Measurements from ENCODE around the gene TEAD1.

TEAD1 gene

GRCh38 chr11:12918667-12919066 lies 244.4 kb downstream of the TEAD1 start:
- DNase-seq = no peak

DNA sequence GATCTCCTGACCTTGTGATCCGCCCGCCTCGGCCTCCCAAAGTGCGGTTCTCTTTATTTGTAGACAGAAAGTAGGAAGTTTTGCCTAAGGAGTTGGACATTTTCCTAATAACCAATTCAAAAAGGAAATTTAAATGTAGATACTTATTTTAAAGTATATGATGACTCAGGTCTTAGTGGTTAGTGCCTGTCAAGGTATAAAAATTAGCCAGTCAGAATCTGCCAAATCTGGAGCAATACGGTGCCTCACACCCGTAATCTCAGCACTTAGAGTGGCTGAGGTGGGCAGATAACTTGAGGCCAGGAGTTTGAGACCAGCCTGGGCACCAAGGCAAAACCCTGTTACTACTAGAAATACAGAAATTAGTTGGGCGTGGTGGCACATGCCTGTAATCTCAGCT lies 248.2 kb downstream of the TEAD1 start:
- DNase-seq = no peak

DNA sequence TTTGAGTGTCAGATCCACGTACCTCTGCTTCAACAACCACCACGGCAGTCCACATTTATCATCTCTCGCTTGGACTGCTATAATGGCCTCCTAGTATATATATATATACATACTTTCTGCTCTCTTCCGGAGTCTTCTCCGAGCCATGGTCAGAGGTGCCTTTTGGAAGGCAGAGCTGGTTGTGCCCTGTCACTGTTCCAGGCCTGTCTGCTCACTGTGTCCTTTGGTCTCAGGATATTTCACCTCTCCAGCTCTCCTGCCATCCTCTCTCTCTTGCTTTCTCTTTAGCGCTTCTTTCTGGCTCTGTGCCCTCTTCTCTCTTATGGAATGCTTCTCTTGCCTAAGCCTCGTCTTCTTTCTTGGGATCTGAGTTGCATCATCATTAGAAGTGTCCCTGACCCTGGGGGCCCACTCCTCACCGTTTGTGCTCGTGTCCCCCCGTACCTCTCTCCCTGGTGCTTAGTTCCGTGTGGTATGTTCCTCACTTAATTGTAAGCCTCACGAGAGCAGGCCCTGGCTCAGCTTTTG lies 248.8 kb downstream of the TEAD1 start:
- DNase-seq = no peak

GRCh38 chr11:12924650-12925049 lies 250.4 kb downstream of the TEAD1 start:
- no peak for DNase-seq

- no peak for DNase-seq
These were observed 251.3 kb downstream of the TEAD1 start for GRCh38 chr11:12925520-12925919.

DNA sequence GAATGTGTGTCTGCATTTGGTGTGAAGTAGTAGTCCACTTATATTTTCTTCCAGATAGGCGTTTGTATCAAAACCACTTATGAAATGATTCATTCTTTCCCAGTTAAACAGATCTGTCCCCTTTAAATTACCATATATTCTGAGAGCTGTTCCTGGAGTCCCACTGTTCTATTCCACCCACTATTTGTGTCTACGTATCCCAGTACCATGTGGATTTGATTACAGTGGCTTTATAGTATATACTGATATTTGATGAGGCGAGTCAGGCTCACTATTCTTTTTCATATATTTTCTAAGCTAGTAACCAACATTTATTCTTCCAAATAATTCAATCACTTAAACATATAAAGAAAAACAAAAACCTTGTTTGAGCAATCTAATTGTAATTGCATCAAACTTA lies 253.0 kb downstream of the TEAD1 start:
- no peak for DNase-seq

- DNase-seq = no peak
These were observed 253.7 kb downstream of the TEAD1 start for GRCh38 chr11:12927886-12928285.

DNA sequence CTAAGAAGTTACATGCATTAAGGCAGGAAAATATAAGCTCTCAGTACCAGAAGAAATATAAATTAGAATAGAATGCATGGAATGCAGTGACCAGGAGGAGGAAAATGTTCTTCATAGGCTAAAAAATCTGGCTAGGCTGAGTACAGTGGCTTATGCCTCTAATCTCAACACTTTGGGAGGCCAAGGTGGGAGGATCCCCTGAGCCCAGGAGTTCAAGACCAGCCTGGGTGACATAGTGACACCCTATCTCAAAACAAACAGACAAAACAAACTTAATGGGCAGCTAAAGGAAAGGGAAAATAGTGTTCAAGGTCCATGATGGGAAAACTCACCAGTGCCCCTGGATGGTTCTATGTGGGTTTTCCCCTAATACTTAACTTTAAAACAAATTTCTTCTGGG lies 256.6 kb downstream of the TEAD1 start:
- no peak for DNase-seq

DNA sequence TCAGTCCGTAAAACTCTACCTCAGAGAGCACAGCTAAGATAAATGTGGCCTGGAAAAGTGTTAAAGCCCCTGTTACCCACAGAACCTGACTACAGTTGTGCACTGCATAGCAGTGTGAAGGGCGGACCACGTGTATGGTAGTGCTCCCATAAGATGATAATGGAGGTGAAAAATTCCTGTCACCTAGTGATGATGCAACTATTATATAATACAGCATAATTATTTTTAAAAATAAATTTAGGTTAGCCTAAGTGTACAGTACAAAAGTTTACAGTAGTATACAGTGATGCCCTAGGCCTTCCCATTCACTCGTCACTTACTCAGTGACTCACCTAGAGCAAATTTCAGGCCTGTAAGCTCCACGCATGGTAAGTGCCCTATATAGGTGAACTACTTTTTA lies 258.3 kb downstream of the TEAD1 start:
- no peak for DNase-seq

DNA sequence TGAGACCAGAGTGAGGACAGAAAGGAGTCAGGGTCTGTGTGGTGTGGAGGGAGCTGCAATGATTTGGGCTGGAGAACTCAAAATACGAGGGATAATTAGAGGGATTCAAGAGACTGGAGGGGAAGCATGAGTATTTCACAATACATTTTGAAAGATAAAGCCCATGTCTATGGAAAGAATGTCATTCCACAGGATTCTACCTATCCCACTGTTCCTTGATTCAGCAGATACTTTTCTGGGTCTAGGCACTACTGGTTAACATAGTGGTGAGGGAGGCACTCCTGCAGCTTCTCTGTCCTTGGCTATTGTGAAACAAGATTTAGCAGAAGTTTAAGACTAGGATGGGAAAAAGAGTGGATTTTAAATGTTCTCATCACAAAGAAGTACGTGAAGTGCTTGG lies 262.0 kb downstream of the TEAD1 start:
- DNase-seq = no peak

- no peak for DNase-seq
These were observed 264.5 kb downstream of the TEAD1 start for GRCh38 chr11:12938590-12939247.

DNA sequence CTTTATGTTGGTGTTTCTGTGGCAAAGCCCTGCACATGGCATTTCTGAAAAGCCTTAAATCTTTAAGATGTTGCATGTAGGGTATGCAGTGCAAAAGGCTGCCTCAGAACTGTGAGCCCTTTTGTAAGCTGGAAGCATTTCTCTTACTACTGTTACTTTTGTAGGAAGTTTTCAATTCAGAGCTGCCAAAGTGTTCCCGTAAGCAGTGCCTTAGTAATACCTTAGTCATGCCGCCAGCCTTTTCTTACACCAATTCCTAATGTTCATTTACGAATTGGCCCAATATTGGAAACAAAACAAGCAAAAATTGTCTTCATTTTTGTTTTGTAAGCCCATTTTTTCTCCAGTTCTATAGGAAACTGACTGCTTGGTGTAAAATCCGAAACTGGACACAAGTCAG lies 267.4 kb downstream of the TEAD1 start:
- no peak for DNase-seq

DNA sequence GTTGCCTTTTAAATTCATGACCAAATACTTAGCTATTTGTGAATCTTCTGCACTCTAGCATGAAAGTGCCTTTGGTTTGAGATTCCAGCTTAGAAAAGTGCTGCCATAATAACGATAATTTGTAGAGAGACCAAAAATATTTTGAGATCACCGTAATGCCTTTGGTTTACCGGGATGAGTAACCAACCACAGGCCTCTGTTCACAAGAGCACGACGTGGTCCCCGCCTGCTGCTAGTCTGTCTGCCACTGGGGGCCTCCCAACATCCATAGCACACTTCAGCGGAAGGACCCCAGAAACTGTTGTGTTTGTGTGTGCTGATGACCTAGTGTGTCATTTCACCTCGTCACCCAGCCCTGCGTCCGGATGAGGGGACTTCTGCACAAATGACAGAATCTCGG lies 267.9 kb downstream of the TEAD1 start:
- no peak for DNase-seq

DNA sequence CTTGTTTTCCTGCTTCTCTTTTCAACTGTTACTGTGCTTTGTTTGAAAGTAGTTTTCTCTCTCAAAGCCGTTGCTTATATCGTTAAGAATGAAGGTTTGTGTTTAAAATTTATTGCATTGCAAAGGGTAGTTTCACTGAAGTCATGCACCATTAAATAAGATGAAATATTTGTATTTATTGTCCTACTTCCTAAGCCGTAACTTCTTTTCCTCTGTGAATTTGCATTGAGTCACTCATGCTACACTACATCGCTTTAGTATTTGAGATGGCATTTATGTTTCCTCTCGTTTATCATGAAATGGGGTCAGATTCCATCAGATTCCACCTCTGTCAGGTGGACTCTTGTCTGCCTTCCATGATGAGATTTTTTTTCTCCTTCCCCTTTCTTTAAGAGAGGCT lies 269.1 kb downstream of the TEAD1 start:
- DNase-seq = no peak

GRCh38 chr11:12944889-12945288 lies 270.7 kb downstream of the TEAD1 start:
- DNase-seq = no peak

DNA sequence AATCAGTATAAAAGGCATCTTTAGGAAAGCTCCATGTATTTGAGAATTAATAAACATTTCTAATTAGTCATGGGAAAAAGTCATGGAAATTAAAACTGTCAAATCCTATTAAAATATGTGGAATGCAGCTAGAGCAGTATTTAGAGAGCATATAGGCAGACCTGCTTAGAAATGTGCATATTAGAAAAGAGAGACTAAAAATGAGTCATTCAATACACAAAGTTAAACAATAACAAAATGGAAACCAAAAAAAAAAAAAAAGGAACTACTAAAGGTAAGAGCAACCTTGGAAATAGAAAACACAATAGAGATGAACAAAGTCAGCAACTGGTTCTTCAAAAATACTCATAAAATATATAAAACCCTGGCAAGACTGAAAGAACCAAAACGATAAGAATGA lies 275.2 kb downstream of the TEAD1 start:
- DNase-seq = no peak

DNA sequence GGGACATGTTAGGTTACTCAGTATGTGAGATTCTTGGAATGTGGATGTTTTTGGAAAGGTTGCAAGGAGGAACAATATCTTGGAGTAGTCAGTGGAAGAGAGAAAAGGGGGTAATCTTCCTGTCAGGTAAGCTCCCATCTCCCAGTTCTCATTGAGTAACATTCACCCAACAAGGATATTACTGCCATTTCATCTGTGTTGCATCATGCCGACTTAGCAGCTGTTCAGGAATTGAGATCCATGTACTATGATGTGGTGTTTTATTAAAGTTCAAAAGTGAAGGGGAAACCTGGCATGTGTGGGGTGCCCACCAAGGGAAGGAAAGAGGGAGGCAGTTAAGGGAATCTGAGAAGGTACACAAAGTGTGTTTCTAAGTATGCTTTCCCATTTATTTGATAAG lies 276.4 kb downstream of the TEAD1 start:
- DNase-seq = no peak

- no peak for DNase-seq
These were observed 277.2 kb downstream of the TEAD1 start for GRCh38 chr11:12951376-12951775.

DNA sequence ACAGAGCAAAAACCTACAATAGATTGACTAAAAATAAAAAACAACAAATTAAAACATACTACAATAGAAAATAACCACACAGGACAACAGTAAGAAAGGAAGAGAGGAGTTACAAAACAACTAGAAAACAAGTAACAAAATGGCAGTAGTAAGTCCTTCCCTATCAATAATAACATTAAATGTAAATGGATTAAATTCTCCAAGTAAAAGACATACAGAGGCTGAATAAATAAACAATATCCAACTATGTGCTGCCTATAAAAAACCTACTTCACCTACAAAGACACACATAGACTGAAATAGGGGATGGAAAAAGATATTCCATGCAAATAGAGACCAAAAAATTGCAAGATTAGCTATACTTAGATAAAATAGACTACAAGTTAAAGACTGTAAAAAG lies 277.9 kb downstream of the TEAD1 start:
- no peak for DNase-seq

DNA sequence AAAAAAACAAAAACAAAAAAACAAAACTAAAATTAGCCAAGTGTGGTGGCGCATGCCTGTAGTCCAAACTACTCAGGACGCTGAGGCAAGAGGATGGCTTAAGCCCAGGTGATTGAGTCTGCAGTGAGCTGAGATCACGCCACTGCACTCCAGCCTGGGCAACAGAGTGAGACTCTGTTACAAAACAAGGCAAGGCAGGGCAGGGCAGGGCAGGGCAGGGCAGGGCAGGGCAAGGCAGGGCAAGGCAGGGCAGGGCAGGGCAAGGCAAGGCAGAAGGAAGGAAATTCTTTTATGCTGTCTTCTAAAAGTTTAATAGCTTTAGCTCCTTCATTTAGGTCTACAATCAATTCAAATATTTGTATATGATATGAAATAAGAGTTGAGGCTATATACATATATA lies 284.8 kb downstream of the TEAD1 start:
- DNase-seq = no peak

GRCh38 chr11:12961615-12962014 lies 287.4 kb downstream of the TEAD1 start:
- no peak for DNase-seq

GRCh38 chr11:12962306-12962705 lies 288.1 kb downstream of the TEAD1 start:
- no peak for DNase-seq

DNA sequence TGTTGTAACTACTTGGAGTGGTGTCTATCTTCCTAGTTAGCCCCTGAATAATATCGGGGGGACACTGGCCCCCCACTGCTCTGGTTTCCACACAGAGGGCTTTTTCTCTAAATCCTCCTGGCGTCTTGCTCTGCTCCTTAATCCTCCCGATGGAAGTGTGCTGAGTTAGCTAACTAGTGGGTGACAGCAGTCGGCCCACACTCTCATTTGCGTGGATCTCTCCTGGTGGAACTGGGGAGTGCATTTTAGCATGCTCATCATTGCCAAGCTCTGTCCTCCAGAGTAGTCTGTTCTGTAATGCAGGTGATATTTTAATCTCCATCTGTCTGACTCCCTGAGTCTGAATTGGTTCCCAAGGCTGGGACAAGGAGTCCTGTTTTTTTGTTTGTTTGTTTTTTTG lies 288.8 kb downstream of the TEAD1 start:
- DNase-seq = no peak

DNA sequence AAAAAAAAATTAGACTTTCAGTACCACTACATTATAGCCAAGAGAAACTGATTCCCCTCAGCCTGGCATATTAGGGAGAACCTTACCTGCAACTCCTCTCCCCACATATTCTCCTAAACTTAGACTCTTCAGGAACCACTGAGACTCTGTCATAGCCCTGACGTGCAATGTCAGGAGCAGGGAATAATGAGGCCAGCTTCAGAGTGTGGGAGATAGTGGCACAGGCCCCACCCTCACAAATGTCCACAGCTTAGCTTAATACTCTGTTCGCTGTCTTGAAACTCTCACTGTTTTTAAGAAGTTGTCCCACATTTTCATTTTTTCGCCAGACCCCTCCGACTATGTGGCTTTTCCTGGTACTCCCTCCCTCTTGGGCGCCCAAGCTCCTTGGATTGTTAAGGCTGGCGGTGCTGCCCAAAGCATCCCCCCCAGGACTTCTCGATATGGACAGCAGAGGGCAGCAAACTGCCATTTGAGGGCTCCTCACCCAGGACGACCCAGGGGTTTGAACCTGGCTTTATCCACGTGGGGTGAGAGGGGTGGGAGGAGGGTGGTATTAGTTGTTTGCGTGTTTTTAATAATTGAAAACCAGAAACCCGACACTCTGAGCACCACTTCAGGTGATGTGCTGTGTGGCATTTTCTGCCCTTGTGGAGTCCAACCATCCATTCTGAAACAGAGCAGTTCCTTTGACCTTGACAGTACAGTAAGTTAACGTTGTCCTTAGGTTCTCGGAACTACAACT lies 289.7 kb downstream of the TEAD1 start:
- peak; percentile 62 for DNase-seq

GRCh38 chr11:12964650-12965049 lies 290.4 kb downstream of the TEAD1 start:
- DNase-seq = no peak

All from NCI-H748 treated with DMSO at 0.1 percent for 48 hours (cell line).